Activated effector memory CD4-positive, alpha-beta T cell treated with anti-CD3 and anti-CD28 coated beads, Interleukin-2, amount 50 U/mL, for 16 hours (primary cell): ENCODE data around the gene SCT.
A peak's percentile ranks its signal among the peaks of the same experiment; 100 is the strongest.

Source experiments
- DNase-seq: peaks from one replicate; pipeline ENCODE4 v3.0.0-alpha.2; 2020

Gene SCT

DNA sequence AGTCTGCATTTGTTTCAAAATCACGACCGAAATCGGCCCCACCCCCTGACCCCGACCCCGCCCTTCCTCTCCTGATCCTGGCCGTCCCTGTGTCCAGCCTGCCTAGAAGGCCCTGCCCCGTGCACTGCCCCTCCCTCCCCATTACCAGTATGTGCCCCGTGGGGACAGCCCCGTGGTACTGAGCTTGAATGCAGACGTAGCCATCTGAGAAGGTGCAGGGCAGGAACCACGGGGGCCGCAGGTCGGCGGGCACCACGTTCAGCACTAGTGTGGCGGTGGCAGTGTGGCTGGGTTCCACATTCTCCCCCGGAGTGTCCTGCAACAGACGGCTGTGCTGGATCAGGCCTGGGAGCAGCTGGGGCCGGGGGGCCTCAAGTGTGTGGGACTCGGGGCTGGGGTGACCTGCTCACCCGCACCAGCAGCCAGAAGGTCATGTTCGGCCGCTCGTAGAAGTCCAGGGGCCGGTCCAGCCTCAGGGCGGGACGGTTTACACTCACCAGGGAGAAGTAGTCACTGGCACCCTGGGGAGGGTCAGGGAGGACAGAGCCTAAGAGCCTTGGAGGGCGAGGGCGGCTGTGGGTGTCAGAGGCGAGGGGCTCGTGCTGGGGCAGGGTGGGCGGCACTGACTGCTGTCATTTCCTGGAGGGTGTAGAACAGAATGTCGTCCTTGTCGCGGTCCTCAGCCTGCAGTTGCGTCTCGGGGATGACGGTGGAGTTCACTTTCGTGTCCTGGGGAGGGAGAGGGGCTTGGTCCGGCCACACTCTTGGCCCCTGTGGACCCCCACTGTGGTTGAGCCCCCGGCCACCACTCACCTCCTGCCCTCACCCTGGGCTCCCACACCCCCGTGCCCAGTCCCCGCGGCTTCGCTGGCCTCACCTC is 5.8 kb downstream of the SCT start:
- no peak for DNase-seq

DNA sequence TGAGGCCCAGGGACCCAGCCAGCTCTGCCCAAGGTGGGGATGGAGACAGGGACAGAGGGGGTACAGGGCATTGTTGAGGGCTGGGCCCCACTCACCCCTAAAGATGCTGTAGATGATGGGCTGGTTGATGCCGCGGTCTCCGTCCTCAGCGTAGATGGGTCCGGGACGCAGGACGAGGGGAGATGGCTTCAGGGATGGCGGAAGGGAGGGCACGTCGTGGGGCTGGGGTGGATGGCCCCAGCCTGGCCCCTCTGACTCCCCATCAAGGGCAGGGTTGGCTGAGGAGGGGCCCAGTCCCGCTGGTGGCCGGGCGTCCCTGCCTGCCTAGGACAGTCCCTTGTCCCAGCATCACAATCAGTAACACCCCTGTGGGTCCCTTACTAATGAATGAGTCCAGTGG is 6.8 kb downstream of the SCT start:
- no peak for DNase-seq

GRCh38 chr11:619628-620050 is 7.3 kb downstream of the SCT start:
- DNase-seq = no peak

GRCh38 chr11:618856-619627 is 7.9 kb downstream of the SCT start:
- no peak for DNase-seq

- DNase-seq = no peak
Measured at GRCh38 chr11:617912-618682, 8.9 kb downstream of the SCT start.

DNA sequence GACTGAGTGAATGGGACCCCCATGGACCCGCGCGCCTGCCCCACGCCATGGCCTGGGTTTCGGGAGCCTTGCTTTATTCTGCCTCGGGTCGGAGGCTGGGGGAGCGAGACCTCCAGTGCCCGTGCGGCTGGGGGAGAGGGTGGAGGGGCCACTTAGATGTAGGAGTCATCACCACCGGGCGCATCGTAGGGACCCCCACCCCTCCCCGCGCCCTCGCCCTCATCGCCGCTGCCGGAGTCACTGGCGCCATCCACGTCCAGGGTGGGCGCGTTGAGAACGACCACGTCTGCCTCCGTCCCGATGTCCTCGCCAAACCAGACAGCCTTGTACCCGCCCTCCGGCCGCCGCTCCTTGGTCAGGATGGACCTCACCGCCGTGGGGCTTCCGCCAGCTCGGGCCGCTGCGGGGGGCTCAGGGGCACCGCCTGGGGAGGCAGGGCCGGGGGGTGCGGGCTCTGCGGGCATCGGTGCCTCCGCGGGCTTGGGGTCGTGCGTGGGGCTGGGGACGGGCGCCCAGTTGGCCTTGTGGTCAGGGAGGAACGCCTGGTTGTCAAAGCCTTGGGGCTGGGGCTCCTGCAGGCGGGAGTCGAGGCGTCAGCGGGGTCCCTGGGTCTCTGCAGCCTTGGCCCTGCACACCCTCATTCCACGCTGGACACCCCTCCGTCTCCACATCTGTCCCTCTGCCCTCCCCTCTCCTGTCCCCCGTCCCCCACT is 9.6 kb downstream of the SCT start:
- no peak for DNase-seq

DNA sequence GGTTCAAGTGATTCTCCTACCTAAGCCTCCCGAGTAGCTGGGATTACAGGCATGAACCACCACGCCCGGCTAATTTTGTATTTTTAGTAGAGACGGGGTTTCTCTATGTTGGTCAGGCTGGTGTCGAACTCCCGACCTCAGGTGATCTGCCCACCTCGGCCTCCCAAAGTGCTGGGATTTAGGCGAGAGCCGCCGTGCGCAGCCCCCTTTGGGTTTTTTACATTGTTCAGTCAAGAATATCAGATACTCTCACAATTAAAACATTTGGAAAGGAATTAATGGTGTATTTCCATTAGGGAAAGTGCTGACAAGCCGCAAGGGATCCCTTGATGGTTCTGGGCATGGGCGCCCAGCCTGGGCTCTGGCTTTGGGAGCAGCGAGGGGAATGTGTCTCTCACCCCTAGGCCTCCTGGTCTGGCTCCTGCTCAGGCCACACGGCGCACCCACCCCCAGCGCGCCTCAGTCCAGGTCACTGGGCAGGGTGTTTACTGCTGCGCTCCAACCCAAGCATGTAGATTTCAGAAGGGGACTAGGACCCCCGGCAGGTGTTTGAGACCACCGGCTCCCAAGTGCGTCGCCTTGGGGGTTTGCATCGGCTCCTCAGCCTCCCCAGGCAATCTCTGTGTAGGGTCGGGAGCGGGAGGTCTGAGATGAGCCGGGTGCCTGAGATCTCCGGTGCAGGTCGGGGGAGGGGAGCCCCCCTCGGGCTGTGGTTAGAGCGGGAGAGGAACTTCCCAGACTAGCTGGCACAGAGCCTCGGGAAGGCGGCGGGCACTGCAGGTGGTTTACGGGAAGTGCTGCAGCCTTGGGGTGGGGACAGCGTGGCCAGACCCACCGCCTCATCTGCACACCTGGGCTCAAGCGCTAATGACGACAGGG is 10.4 kb downstream of the SCT start:
- no peak for DNase-seq

- peak; percentile 95 for DNase-seq
Measured at GRCh38 chr11:615504-616319, 11.3 kb downstream of the SCT start, which contains the start of gene IRF7. Gene IRF7, minus strand, starts transcription at chr11:615950. Its CDS starts 586 bp downstream, at chr11:615364.

DNA sequence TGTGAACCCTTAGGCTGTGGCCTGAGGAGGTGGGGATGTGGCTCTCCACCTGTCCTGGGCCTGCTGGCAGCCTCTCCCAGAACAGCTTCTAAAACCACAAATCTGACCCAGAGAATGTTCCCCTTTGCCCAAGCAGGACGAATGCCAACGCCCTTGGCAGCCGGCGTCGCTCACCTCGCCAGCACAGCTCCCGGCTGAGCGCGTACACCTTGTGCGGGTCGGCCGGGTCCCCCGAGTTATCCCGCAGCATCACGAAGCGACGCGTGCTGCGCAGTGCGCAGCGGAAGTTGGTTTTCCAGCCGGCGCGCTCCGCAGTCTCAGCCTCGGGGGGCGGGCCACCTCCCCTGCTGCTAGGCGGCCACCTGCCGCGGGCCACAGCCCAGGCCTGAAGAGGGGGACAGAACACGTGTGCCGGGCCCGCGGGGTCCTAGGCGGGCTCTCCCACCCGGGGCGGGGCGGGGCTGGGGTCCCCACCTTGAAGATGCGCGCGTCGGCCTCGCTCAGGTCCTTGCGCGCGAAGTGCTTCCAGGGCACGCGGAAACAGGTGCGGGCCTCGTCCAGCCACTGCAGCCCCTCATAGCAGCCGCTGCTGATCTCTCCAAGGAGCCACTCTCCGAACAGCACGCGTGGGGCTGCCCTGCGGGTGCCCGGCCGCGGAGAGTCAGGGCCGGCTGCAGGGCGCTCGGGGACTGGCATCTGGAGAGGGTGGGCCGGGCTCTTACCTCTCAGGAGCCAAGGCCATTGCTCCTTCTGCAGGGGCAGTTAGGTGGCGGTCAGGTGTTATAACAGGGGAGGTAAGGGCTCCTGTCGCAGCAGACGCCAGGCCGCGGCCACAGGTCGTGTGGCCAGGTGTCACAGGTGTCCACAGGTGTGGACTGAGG is 12.1 kb downstream of the SCT start:
- no peak for DNase-seq

DNA sequence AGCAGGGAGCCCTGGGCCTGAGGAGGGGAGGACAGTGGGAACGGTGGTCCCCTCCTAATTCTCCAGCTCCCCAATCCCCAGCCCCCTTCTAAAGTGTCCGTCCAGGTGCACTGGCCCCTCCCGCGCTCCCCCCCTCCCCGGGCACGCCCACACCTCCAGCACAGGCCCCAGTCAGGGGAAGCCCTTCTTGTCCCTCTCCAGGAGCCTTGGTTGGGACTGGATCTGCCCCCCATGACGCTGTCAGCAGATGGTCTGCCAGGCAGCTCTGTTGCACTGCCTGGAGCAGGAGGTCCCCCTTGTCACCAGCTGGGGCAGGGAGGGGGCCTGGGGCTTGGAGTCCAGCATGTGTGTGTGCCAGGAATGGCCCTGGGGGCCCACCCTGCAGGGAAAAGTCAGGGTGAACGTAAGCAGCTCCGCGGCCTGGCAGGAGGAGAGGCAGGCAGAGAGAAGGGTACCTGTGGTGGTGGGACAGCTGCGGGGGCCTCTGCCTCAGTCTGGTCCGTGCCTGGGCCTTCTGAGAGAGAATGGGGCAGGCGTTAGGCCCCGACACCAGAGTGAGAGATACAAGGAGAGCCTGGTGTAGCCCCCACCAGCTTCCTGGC is 12.9 kb downstream of the SCT start:
- no peak for DNase-seq

DNA sequence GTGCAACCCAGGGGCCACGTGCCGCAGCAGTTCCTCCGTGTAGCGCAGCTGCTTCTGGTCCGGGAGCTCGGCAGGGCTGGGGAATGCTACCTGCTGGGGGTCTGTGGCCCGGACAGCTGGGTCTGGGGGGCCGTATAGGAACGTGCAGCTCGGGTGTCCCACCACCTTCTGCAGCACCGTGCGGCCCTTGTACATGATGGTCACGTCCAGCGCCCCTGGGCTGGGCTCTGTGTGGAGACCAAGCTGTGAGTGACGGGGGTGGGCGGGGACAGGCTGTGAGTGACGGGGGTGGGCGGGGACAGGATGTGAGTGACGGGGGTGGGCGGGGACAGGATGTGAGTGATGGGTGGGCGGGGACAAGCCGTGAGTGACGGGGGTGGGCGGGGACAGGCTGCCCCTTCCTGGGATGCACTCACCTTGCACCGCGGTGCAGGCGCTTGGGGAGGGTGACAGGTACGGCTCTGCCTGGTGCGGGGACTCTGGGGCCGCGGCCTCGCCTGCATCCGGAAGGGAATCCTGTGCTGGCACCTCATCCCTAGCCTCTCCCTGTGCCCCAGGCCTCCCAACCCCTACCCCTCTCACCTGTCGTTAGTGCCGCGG is 13.5 kb downstream of the SCT start:
- peak; percentile 90 for DNase-seq

DNA sequence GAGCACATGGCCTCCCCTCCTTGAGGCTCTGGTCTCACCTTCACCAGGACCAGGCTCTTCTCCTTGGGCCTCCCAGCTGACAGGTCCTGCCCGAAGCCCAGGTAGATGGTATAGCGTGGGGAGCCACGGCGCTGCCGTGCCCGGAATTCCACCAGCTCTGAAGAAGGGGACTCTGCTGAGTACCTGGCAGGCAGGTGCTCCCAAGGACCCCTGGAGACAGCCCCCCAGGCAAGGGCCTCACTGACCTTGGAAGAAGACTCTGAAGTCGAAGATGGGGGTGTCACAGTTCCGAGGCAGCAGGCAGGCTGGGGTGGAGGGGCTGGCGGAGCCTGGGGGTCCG is 14.1 kb downstream of the SCT start:
- DNase-seq = no peak

DNA sequence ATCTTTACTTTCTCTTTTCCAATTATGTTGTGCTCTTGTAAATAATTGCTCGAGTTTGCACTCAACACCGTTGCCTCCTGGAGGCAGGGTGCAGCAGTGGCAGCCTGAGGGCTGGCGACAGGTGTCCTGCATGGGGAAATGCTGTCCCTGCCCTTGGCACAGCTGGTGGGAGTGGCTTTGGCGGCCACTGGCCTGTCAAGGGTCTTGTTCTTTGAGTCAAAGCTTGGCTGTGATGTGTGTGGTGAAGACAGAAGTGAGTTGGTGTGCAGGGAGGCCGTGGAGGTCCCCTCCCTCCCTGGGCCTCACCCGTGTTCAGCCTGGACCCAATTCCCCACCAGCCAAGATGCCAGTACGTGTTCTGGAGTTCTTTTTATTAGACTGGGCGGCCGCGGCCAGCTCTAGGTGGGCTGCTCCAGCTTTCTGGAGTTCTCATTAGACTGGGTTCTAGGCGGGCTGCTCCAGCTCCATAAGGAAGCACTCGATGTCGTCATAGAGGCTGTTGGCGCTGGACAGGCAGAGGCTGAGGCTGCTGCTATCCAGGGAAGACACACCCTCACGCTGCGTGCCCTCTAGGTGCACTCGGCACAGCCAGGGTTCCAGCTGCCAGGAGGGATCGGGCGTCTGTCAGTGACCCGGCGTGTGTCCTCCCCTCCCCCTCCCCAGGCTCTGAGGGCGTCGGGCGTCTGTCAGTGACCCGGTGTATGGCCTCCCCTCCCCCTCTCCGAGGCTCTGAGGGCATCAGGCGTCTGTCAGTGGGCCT is 14.6 kb downstream of the SCT start:
- DNase-seq = no peak

- DNase-seq = peak; percentile 62
Measured at GRCh38 chr11:611001-611996, 15.7 kb downstream of the SCT start.

GRCh38 chr11:610146-610801 is 16.7 kb downstream of the SCT start:
- DNase-seq = no peak

DNA sequence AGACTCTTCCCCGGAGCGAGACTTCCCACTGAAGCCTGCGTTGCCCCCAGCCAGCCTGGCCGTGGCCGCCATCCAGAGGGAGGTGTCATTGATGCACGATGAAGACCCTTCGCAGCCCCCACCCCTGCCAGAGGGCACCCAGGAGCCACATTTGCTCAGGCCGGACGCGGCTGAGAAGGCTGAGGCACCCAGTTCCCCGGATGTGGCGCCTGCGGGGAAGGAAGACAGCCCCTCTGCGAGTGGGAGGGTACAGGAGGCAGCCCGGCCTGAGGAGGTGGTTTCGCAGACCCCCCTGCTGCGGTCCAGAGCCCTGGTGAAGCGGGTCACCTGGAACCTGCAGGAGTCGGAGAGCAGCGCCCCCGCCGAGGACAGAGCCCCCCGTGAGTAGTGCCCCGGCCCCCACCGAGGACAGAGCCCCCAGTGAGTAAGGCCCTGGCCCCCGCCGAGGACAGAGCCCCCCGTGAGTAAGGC is 17.6 kb downstream of the SCT start:
- no peak for DNase-seq
